Measurements from ENCODE around the gene ZNF207. TPM values are rescaled to one million over a fixed set of nuclear protein-coding genes. Genes with fewer than 3 reads are reported as not detected.

The ZNF207 gene
- total and polyA plus RNA-seq, 2 of the 8 experiments (the other 6 are each of a cell fraction or from before 2014, with no cell fraction given), result 268 to 286 TPM

DNA sequence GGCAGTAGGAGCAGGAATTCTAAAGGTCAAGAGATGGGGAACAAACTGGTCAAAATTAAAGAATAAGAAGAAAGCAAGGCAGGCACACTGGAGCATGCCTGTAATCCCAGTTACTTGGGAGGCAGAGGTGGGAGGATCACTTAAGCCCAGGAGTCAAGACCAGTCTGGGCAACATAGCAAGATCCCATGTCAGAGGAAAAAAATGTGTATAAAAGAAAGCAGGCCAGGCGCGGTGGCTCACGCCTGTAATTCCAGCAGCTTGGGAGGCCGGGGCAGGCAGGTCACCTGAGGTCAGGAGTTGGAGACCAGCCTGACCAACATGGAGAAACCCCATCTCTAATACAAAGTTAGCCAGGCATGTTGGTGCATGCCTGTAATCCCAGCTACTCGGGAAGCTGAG, 43.9 kb downstream of the ZNF207 start (continued):
- TF ChIP-seq FOSL1 (IDR thresholded peaks at IDR 0.05; ENCODE audit: insufficient read depth, low read depth, low read length), result no peak
- no peak for TF ChIP-seq CBX8 (IDR thresholded peaks at IDR 0.05; ENCODE audit: borderline replicate concordance, low read depth, low read length)
- TF ChIP-seq SP4 (IDR thresholded peaks at IDR 0.05; ENCODE audit: low read length), result no peak
